Adipocyte (in vitro differentiated cells): Measurements from ENCODE around the gene PHIP.

Experiments used
- DNase-seq: peaks from one replicate; pipeline ENCODE4 v3.0.0-alpha.2; 2015; ENCODE audit warnings: low read depth
- H3K27me3 ChIP-seq: replicated peaks from 2 replicates; pipeline ENCODE4 v1.7.0; 2013; ENCODE audit warnings: mild to moderate bottlenecking, low read length, moderate library complexity; ENCODE audit not compliant: control insufficient read depth, insufficient read depth
- H3K36me3 ChIP-seq: 2 replicates; pipeline ENCODE4 v1.7.0; 2013; ENCODE audit warnings: low read length, mild to moderate bottlenecking, moderate library complexity; ENCODE audit not compliant: control insufficient read depth, insufficient read depth, severe bottlenecking
- H3K4me1 ChIP-seq: 2 replicates; pipeline ENCODE4 v1.7.0; 2013; ENCODE audit warnings: mild to moderate bottlenecking, low read length, moderate library complexity; ENCODE audit not compliant: control insufficient read depth, insufficient read depth
- H3K4me3 ChIP-seq: 2 replicates; pipeline ENCODE4 v1.7.0; 2013; ENCODE audit warnings: mild to moderate bottlenecking, low read length, moderate library complexity
- H3K9ac ChIP-seq: 2 replicates; pipeline ENCODE4 v1.7.0; 2013; ENCODE audit warnings: mild to moderate bottlenecking, low read length, moderate library complexity
- H3K9me3 ChIP-seq: 2 replicates; pipeline ENCODE4 v1.7.0; 2013; ENCODE audit warnings: mild to moderate bottlenecking, low read length, moderate library complexity; ENCODE audit not compliant: control insufficient read depth

Gene PHIP

DNA sequence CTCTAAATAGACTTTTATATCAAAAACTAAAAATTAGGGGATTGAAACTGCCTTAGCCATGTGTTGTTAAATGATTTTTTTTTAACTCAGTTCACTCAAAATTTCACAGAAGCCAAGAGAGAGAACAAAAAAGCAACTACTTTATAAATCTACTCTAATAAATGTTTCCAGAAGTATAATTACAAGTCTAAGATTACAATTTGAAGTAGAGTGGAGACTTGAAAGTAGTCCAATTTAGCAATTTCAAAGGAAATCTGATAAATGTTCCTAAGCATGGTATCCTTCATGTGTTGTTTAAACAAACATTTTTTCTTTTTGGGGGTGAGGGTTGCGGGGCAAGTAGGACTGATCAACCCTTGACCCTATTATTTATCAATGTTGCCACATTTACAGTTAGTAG is 72.6 kb downstream of the PHIP start:
- Histone ChIP-seq H3K27me3 (no peaks in the 10 kb centered on the region), H3K4me1 (peaks cover 12% of the 10 kb centered on the region), H3K4me3 (no peak overlapping the region), H3K9ac (no peak overlapping the region), H3K9me3 (no peaks in the 10 kb centered on the region), H3K36me3 (peaks cover 50% of the 10 kb centered on the region)
- peak; percentile 28 for DNase-seq

DNA sequence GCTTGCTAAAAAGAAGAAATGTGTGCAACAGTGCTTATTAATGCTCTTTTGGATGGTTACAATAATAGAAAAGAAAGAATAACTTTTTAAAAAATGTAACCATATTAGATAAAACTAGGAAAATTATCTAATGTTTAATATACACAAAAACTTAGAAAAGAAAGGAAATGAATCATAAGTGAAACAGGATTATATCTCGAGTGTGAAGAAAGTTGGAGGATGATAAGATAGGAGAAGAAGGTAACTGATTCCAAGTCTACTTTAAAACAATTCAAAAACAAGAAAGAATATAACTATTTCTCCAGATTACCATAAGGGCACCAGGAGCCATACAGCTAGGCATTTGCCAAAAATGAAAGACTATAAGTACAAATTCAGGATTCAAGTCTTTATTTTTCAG is 73.0 kb downstream of the PHIP start:
- H3K9ac ChIP-seq, result no peak overlapping the region
- peaks cover 49% of the 10 kb centered on the region for H3K36me3 ChIP-seq
- H3K4me1 ChIP-seq, result peaks cover 15% of the 10 kb centered on the region
- no peaks in the 10 kb centered on the region for H3K9me3 ChIP-seq
- H3K27me3 ChIP-seq, result no peaks in the 10 kb centered on the region
- H3K4me3 ChIP-seq, result no peak overlapping the region
- peak; percentile 4 for DNase-seq

DNA sequence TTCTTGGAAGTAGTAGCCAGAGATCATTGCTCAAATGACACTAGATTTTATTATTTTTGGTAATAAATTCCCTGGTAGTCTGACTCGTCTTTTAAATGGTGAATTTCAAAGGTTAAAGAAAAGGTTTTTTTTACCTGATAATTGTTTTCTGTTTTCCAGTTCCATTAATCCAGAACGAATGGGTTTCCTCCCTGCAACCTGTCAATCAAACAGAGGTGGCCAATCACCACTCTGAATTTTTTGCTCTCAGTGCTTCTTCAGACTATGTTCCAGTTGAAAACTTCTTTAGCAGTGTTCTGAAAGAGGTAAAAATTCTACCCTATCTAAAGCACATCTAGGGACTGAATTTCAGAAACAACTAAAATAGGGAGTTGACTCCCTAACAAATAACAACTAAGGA is 73.8 kb downstream of the PHIP start:
- Histone ChIP-seq H3K4me1 (peaks cover 21% of the 10 kb centered on the region), H3K4me3 (no peak overlapping the region), H3K27me3 (no peaks in the 10 kb centered on the region), H3K9ac (no peak overlapping the region), H3K9me3 (no peaks in the 10 kb centered on the region), H3K36me3 (peaks cover 47% of the 10 kb centered on the region)
- DNase-seq, result no peak

DNA sequence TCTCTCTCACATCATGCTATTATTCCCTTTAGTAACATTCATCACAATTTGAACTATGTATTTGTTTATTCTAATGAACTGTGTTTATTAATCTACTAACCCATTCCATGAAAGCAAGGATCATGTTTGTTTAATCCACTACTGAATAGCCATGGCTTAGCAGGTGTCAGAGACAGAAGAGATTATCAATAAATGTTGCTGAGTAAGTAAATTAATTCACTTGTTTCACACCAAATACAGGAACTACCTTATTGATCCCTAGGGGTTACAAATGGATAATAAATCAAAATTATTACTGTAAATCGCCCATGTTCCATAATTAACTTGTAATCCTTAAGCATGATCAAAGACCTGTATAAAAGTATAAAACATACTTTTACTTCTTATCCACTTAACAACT is 76.6 kb downstream of the PHIP start:
- H3K9ac ChIP-seq, result no peak overlapping the region
- no peak for DNase-seq
- no peaks in the 10 kb centered on the region for H3K9me3 ChIP-seq
- H3K4me1 ChIP-seq, result peaks cover 21% of the 10 kb centered on the region
- H3K36me3 ChIP-seq, result peaks cover 71% of the 10 kb centered on the region
- H3K4me3 ChIP-seq, result no peak overlapping the region
- H3K27me3 ChIP-seq, result no peaks in the 10 kb centered on the region

DNA sequence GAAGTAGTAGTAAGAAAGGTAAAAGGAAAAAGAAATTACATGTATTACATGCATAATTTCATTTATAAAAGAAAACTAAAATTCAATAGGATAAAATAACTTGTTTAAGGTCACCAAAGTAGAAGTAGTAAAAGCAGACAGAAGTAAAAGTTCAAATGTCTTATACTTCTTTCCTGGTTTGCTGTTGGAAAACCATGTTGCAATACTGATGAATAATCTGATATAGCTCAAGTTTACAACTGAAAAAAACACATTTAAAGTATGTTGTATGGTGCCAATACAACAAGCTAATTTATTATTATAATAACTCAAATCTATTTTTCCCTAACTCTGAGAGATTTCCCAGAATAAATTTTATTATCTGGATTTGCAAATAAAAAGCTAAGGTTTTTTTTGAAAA is 78.3 kb downstream of the PHIP start:
- Histone ChIP-seq H3K27me3 (no peaks in the 10 kb centered on the region), H3K4me3 (no peak overlapping the region), H3K9ac (no peak overlapping the region), H3K36me3 (peaks cover 86% of the 10 kb centered on the region), H3K4me1 (peaks cover 8% of the 10 kb centered on the region), H3K9me3 (no peaks in the 10 kb centered on the region)
- peak; percentile 61 for DNase-seq

DNA sequence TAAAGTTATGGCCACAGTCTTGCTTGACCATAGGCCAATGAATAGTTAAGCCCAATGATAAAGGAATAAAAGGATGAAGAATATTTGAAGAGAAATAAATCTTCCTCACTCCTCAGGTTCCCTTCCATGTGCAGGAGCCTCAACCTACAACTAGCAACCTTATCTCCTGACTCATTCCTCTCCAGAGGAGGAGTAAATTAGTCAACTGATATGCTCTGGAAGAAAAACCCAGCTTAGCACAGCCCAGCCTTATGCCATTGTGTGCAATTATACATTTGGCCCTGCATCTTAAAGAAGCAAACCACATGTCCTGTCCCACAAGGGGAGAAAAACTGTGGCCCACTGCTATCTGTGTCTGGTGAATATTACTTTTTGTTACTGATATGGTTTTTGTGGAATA is 82.1 kb downstream of the PHIP start:
- no peaks in the 10 kb centered on the region for H3K27me3 ChIP-seq
- H3K4me3 ChIP-seq, result no peak overlapping the region
- H3K36me3 ChIP-seq, result peaks cover 81% of the 10 kb centered on the region
- H3K9me3 ChIP-seq, result peaks cover 7% of the 10 kb centered on the region
- H3K9ac ChIP-seq, result no peak overlapping the region
- DNase-seq, result no peak
- H3K4me1 ChIP-seq, result peaks cover 8% of the 10 kb centered on the region

DNA sequence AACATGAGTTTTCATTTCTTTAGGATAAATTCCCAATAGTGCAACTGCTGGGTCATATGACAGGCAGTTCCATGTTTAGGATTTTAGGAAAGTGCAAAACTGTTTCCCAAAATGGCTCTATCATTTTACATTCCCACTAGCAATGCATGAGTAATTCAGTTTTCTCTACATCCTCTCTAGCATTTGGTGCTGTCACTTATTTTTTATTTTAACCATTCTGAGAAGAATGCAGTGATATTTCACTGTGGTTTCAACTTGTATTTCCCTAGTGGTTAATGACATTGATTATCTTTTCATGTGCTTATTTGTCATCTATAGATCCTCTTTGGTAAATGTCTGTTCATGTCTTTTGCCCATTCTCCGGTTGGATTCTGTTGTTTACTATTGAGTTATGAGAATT is 82.7 kb downstream of the PHIP start:
- no peak overlapping the region for H3K4me3 ChIP-seq
- H3K27me3 ChIP-seq, result no peaks in the 10 kb centered on the region
- peaks cover 82% of the 10 kb centered on the region for H3K36me3 ChIP-seq
- DNase-seq, result no peak
- peaks cover 8% of the 10 kb centered on the region for H3K4me1 ChIP-seq
- H3K9ac ChIP-seq, result no peak overlapping the region
- H3K9me3 ChIP-seq, result peaks cover 7% of the 10 kb centered on the region

DNA sequence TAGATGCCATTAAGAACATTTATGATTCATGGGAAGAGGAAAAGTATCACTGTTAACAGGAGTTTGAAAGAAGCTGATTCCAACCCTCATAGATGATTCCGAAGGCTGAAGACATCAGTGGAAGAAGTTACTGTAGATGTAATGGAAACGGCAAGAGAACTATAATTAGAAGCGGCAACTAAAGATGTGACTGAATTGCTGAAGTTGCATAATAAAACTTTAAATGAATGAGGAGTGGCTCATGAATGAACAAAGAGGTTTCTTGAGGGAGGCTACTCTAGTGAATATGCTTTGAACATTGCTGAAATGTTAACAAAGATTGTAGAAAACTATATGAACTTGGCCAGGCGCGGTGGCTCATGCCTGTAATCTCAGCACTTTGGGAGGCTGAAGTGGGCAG is 84.1 kb downstream of the PHIP start:
- DNase-seq, result no peak
- Histone ChIP-seq H3K9ac (no peak overlapping the region), H3K36me3 (peaks cover 91% of the 10 kb centered on the region), H3K4me1 (no peaks in the 10 kb centered on the region), H3K9me3 (peaks cover 7% of the 10 kb centered on the region), H3K27me3 (no peaks in the 10 kb centered on the region), H3K4me3 (no peak overlapping the region)

DNA sequence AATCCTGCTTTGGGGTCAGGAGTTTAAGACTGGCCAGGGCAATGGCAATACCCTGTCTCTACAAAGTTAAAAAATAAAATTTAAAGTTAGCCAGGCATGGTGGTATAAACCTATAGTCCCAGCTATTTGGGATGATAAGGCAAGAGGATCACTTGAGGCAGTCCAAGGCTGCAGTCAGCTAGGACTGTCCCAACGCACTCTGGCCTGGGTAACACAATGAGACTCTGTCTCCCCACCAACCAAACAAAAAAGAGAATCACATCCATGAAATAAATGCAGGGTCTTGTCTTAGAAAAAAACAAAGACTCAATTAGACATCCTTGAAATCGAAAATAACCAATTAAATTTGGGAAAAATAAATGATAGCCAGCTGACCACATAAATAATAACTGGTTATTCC is 88.9 kb downstream of the PHIP start:
- Histone ChIP-seq H3K27me3 (no peaks in the 10 kb centered on the region), H3K9me3 (peaks cover 7% of the 10 kb centered on the region), H3K4me3 (no peak overlapping the region), H3K4me1 (no peaks in the 10 kb centered on the region), H3K9ac (no peak overlapping the region), H3K36me3 (peaks cover 89% of the 10 kb centered on the region)
- DNase-seq, result no peak

DNA sequence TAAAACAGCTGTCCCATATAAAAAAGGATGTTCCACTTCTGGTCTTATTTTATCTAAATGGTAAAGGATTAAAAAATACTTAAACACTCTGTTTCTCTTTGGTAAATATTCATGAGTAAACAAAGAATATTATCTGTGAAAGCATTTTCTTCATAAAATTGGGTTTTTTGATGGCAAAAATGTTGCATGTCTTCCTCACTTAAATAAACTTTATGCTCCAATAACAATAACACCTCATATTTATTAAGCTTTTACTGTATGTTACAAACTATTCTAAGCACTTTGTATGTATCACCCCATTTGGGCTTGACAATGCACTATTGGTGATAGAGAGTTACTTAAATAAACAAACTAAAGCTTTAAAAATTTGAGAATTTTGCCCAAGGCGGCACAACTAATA is 91.9 kb downstream of the PHIP start:
- Histone ChIP-seq H3K4me1 (no peaks in the 10 kb centered on the region), H3K27me3 (no peaks in the 10 kb centered on the region), H3K9ac (no peak overlapping the region), H3K9me3 (no peaks in the 10 kb centered on the region), H3K36me3 (peaks cover 97% of the 10 kb centered on the region), H3K4me3 (no peak overlapping the region)
- DNase-seq, result no peak

DNA sequence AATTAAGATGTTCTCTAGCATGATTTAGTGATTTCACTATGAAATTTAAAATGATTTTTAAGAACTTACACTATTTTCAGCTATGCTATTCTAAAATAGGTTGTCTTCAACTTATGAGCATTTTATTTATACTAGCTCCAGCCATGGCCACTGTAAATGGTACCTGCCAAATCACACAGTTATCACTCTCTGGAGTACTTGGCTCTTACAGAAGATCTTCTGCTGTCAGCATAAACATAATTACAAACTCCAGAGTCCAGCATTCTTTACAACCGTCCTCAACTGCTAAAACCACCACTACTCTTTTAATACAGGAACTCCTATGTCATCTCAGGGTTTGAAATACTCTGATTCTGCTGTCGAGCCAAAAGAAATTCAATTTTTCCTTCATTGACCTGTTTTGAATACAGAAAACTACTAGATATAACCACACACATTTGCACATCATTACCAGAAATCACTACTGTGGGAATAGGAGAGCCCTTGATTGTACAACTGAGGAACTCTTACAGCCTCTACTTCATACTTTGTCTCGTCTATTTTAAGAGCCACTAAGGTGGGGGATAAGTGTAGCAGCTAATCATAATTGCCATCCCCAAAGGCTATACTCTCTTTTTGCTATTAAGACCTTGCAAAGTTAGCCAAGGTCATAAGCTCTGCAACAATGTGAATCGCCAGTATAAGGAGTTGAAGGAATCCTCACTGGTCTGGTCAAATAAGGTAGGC is 93.7 kb downstream of the PHIP start:
- H3K27me3 ChIP-seq, result no peaks in the 10 kb centered on the region
- H3K36me3 ChIP-seq, result peaks cover 89% of the 10 kb centered on the region

DNA sequence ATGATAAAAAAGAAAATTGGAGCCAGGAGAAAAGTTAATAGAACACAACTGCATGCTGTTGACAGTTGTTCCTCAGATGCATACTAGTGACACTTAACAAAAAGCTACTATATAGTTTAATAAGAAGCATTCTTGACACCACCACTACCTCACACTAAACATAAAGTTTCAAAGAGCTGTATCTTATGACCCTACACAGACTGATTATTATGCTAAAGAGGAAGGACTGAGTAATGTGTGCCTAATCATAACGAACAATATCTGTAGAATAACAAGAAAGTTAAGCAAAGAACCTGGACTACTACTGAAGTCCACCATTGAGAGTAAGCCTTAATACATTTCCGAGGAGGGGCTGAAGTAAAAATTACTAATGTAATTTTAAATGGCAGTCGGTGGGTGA is 110.9 kb downstream of the PHIP start:
- Histone ChIP-seq H3K9me3 (no peaks in the 10 kb centered on the region), H3K27me3 (no peaks in the 10 kb centered on the region), H3K36me3 (peaks cover 89% of the 10 kb centered on the region), H3K4me1 (no peaks in the 10 kb centered on the region), H3K9ac (no peak overlapping the region), H3K4me3 (no peak overlapping the region)
- no peak for DNase-seq

More for the DNA sequence above, 93.7 kb downstream of the PHIP start:
- no peak overlapping the region for H3K4me3 ChIP-seq
- H3K9ac ChIP-seq, result no peak overlapping the region
- no peak for DNase-seq
- no peaks in the 10 kb centered on the region for H3K9me3 ChIP-seq
- no peaks in the 10 kb centered on the region for H3K4me1 ChIP-seq
